Stimulated activated CD4-positive, alpha-beta T cell treated with anti-CD3 and anti-CD28 coated beads, TNF-alpha, amount 100 ng/mL, for 24 hours (primary cell): ENCODE results near the gene SYT12.

Experiments used
- DNase-seq, 3 experiments: peaks; one replicate each; pipeline ENCODE4 v3.0.0-alpha.2; 2020; ENCODE audit warnings: low read depth in 3 of 3

SYT12 gene

DNA sequence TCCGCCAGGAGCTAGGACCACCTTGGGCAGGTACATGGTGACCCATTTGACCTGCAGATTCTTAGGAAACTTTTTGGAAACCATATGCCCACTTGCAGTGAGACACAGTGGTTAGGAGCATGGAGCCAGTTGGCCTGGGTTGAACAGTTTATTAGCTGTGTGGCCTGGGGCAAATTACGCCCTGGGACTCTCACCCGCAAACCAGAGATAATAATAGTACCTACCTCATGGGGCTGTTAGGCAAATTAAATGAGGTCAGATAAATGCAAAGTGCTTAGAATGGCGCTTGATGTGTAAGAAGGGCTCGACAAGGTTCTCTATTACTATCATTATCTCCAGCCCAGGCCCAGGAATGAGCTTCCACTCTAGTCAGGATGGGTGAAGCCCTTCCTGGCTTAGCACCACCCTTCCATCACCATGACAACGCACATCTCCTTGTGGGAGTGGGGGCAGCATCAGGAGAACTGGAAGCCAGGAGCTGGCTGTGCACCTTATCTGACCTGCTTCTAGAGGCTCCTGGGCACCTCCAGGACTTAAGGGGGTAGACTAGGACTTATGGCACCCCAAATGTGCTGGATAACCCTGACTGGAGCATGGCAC lies 5.1 kb downstream of the SYT12 start:
- no peak for DNase-seq

DNA sequence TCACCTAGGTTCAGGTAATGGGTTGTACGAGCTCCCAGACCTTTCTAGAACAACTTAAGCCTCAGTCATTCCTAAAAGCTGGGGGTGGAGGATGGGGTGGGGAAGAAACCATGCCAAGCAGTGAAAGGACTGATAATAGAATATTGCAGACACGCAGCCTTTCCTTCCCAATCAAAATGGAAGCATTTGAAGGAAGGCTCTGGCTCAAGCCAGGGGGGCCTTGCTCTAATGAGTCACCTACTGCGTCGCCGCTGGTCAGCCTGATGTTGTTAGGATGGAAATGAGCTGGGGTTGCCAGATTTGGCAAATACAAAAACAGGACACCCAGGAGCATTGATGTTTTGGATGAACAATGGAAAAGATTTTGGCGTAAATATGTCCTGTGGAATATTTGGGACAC lies 6.2 kb downstream of the SYT12 start:
- no peak for DNase-seq

DNA sequence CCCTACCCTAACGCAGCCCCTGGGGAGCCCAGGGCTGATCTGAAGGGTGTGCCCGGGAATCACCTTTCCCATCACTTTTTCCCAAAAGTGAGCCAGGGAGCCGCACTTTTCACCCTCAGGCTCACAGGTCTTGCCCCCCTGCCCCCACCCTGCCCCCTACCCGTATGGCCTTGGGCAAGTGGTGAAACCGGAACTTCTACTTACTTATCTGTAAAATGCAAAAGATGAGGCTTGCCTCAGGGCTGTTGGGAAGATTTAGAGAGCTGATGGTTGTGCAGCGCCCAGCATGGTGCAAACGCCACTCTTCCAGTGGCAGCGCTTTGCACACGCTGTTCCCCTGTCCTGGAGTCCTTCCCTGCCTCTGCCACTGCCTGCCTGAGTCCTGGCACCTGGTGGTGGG lies 8.0 kb downstream of the SYT12 start:
- DNase-seq, result no peak

DNA sequence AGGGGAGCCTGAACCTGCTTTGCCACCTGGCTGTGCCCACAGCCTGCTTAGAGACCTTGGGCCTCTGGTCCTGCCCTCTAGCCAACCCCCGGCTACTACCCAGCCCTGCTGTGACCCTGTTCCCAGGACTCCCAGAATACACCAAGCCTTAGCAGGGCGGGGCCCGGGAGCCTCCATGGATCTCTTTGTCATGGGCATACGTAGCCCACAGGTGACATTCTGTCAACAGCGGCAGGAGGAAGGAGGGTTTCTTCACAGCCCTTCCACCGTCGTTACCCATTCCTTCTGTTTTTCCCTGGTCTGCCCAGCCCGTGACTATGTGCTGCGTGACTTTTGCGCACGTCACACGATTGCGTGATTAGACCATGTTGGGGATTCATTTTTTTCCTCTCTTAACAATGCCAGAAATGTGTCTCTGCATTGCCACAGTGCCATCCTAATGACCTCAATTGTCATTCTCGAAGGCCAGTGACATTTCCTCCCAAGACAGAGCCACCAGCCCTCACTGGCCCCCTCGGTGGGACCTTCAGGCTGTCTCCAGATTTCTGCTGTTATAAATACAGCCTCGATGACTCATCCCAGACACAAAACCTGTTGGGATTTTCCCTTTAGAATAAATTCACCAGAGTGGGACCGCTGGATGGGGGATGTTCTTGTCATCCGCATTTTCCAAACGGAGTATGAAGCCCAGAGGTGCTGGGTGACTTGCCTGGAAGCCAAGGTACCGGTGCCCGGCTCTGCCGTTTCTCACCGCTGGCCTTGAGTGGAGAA lies 9.0 kb downstream of the SYT12 start:
- no peak for DNase-seq

DNA sequence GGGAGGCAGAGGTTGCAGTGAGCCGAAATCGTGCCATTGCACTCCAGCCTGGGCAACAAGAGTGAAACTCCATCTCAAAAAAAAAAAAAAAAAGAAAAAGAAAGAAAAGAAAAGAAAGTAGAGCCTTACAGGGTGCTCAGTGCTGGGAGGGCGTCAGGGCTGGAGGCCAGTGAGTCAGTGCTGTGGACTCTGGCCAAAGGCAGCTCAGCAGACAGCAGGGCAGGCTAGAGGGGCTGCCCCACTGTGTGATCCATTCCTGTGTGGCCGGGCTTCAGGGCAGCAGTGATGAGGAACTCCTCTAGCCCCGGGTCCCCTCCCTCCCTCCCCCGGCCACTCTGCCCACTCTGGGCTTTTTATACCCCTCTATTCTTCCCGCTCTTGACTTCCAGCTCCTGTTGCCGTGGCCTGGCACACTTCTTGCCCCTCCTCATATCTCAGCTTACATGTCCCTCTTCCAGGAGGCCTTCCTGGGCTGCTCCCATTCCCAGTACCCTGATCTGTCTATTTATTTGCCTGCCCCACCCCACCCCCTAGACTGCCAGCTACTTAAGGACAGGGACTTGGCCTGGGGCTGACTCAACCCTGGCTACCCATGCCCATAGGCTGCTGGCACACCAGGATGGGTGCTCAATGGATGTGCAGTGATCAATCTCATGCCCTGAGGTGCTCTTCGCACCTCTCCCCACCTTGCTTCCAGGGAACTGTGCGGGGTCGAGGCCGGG lies 10.1 kb downstream of the SYT12 start:
- no peak for DNase-seq

DNA sequence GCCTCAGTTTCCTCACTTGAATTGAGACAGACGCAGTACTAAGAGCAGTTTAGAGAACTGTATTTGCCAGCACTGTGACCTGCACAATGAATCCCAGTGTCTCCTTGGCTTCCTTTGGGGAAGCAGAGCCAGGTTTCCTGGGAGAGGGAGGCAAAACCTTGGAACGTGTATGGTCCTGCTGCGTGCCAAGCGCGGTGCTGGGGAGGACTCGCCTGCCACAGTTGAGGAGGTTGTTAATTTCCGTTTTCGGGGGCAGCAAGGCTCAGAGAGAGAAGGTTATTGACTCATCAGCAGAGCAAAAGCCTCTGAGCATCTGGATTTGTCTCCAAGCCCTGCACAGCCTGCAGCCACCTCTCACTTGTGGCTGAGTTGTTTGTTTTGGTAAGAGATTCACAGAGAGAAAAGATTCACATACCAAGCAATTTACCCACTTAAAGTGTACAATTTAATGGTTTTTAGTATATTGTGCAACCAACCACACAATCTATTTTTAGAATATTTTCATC lies 10.8 kb downstream of the SYT12 start:
- DNase-seq, result no peak

DNA sequence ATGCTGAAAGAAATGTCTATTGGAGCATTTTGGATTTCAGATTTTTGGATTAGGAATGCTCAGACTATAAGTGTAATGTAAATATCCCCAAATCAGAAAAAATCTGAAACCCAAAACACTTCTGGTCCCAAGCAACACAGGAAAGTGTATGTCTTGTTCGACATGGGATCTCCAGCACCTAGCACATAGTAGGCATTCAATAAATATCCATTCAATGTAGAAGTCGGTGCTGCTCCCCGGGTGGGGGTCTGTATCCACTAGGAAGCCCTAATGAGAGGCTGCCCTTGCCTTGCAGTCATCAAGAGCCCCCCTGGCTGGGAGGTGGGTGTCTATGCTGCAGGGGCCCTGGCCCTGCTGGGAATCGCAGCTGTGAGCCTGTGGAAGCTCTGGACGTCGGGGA lies 11.4 kb downstream of the SYT12 start:
- DNase-seq, result no peak

DNA sequence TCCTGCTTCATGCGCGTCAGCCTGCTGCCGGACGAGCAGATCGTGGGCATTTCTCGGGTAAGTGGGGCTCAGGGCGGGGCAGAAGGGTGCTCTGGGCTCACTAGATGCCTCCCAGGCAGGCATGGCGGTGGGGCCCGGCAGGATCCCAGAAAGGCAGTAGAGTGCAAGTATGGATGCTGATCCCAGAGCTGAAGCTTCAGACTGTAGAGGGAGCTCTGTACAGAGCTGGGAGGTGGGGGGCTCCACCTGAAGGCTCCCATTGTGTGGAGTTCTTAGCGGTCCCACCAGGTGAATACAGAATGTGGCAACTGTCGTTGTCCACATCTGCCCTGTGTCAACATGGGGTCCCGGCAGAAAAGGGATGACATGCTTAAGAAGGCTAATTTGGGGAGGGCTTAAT lies 17.2 kb downstream of the SYT12 start:
- DNase-seq, result no peak

DNA sequence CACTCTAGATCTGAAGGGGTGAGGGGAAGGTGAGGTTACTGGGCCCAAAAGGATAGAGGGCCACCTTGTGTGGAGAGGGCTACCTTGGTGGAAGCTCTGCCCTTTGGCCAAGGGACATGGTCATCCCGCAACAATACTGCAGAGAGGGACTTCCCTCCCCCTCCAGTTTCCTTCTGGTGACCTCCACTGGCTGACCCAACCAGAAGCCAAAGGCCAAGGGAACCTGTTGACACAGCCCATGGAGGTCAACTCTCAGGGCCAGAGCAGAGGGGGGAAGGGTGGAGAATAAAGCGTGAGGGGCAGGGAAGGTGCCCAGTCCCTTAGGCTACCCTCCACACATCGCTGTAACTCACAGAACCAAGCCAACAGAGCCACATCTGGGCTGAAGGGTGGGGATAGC lies 18.7 kb downstream of the SYT12 start:
- DNase-seq, result no peak

DNA sequence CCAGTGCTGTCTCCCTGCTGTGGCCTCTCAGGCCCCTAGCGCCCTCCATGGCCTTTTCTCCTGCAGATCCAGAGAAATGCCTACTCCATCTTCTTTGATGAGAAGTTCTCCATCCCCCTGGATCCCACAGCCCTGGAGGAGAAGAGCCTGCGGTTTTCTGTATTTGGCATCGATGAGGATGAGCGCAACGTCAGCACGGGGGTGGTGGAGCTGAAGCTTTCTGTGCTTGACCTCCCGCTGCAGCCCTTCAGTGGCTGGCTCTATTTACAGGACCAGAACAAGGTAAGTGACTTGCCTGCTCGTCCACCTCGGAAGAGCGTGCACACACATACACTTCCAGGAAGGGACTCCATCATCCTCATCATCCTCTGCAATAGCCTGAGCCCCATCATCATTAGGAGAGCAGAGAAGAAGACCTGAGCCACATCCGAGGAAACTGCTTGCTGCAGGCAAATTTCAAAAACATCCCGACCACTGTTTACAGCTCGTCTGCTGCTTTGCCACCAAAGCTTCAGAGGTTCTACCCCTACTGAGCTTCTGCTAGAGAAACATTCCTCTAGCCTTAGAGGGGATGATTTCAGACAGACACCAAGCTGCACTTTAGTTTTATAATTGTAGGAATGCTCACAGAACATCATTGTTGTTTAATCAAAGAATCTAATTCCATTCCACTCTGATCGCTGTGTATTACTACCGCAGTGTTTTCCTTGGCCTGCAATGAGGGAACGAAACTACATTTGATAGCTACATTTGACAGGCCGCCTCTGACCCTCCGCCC lies 20.8 kb downstream of the SYT12 start:
- no peak for DNase-seq

DNA sequence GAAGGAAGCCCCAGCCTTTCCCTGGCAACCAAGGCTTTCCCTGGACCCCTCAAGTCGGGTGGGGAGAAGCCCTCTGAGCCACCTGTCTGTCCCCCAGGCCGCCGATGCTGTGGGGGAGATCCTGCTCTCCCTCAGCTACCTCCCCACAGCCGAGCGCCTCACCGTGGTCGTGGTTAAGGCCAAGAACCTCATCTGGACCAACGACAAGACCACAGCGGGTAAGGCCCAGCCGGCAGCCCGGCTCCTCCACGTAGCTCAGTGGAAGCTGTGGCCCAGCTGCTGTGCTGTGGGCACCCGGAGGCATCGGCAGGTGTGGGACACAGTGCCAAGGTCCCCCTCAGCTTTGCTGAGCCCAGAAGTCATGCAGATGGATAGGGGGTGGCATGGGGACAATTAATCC lies 21.6 kb downstream of the SYT12 start:
- DNase-seq, result no peak

DNA sequence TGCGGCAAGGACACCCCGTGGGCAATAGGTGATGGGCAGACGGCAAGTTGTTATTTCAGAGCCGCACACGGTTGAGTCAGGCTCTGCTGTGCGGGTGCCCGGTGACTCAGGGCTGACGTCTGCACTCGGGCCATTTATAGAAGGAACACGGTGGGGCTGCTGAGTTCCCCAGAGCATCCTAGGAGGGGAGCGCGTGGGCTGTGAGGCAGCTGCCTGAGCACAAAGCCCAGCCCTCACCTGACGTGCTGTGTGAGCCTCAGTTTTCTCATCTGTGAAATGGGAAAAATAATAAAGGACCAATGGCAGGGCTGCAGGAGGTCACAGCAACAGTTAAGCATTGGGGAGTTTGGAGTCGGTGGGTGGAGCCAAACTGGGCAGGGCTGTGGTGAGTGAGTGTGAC lies 22.4 kb downstream of the SYT12 start:
- DNase-seq, result no peak

DNA sequence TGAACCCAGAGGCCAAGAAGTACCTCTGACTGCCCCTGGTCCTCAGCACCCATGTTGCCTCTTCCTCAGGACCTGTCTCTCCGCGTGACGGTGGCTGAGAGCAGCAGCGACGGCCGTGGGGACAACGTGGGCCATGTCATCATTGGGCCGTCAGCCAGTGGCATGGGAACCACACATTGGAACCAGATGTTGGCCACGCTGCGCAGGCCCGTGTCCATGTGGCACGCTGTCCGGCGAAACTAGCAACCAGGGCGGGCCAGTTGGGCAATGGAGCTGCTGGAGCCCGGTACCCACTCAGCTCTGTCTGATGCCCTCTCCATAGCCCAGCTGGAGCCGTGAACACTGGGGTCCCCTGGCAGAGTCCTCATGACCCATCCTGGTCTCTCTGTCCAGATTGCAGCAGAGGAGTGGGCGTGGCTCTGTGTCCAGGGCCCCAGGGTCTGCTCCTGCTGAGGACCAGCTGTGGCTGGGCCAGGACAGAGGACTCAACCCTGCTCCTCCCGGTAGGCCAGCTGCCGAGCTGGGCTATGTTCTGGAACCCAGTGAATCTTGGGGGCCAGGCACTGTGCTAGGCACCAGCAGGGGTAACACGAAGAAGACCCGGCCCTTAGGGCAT lies 25.7 kb downstream of the SYT12 start:
- DNase-seq, result no peak

DNA sequence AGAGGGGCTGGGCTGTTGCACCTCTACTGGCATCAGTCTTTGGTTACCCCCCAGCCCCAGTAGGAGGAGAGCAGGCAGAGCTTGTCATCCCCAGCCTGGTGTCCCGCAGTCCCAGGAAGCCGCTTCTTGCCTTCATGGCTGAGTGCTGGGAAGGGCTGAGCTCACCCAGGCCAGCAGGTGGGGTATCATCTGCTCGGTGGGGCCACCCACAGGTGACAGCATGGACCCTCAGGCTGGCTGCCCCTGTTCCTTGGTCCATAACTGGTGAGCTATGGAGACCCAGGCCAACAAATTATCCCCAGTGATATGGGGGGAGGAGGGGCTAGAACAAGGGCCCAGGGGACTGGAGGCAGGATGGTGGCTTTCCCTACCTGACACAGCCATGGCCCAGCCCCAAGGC lies 27.2 kb downstream of the SYT12 start:
- DNase-seq, result no peak

DNA sequence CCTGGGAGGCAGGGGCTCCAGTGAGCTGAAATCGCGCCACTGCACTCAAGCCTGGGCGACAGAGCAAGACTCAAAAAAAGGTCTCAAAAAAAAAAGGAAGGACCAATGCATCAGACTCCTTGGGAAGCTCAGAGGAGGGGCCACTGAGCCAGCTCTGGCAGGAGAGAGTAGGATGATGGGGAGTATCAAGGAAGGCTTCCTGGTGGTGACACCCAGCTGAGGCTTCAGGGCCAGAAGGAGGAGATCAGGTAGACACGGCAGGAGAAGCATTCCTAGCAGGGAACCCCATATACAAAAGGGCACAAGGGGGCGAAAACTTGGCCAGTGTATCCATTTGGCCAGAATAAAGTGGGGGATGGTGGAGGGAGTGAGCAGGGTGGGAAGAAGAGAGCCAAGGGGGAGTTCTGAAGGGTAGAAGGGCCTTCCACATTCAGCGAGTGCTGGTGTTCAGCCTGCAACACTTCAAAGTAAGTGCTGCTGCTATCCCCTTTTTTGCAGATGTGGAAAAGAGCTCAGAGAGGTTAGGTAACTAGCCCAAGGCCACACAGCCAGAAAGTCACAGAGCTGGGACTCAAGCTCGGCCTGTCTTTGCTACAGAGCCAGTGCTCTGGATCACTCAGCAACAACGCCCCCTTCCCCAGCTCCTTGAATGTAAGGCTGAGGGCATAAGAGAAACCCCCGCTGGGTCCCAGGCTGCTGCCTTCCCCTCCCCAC lies 28.4 kb downstream of the SYT12 start:
- DNase-seq, result no peak

DNA sequence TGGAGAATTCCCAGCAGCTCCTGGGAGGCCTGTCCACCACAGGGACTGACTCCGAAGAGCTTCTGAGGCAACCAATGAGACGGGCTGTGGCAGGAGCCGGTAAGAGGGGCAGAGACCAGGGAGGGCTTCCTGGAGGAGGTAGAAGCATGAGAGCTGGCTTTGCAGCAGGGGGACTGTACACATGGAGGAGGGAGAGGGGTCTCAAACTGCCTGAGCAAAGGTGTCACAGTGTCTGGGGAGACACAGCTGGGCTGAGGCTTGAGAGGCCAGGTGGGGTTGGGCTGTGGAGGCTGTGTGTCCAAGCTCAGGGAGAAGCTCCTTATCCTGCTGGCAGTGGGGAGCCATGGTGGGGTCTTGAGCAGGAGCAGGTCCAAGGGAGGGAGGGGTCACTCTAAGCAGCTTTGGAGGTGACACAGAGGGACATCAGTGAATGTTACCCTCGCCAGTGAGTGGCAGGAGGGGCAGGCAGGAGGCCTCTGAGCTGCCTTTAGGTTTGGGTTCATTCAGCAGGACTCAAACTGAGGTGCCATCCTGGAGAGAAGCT lies 29.1 kb downstream of the SYT12 start:
- DNase-seq, result no peak

DNA sequence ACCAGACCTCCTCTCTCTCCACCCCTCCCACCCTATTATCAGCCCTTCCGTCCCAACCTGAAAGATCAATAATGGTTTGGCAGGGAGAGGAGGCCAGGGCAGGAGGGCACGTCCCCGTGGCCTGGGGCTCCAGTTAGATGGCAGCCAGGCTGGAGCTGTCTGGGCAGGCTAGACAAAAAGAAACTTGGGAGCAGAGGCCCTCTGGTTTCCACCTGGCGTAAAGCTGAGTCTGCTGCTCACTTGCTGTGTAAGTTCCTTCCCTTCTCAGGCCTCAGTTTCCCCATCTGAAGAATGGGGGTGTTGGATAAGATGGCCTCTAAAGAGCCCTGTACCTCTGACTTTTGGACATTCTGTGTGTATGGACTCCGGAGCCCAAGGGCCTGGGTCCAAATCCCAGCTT lies 30.0 kb downstream of the SYT12 start:
- no peak for DNase-seq

DNA sequence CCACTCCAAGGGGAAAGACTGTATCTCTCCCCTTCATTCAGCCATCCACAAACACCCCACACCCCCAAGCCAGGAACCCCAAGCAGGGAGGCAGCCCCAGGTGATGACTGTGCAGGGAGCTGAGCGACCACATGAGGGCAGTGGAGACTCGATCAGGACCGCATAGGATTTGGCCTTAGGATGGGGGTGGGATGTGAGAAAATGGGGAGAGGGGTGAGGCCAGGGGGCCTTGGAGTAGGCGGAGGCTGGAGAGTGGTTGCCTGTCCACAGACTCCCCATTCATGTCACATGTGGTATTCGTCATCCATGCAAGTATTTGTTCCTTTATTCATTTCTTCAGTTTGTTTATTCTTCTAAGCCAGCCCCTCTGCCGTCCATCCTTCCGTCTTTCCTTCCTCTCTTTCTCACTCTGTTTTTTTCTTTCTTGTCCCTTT lies 31.0 kb downstream of the SYT12 start:
- peak in 1 of 3 experiments; percentile 44 for DNase-seq

DNA sequence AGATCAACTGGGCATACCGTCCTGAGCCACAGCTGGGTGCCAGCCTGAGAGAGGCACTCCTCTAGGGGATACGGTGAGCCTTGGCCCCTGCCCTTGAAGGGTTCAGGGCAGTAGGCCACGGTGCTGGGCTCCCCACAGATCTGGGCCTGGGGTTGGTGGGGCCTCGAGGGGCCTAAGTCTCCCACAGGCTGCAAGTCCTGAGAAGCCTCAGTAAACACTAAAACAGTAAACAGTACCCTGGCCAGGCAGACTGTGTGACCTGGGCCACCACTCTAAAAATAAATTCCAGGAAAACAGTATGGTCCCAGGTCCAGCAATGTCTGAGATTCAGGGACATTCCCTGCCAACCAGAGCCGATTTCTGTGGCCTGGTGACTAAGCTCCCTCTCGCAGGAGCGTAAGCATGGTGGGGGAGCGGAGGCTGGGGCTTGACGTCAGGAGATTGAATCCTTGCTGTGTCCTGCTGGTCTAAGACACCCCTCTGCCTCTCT lies 31.5 kb downstream of the SYT12 start:
- no peak for DNase-seq

DNA sequence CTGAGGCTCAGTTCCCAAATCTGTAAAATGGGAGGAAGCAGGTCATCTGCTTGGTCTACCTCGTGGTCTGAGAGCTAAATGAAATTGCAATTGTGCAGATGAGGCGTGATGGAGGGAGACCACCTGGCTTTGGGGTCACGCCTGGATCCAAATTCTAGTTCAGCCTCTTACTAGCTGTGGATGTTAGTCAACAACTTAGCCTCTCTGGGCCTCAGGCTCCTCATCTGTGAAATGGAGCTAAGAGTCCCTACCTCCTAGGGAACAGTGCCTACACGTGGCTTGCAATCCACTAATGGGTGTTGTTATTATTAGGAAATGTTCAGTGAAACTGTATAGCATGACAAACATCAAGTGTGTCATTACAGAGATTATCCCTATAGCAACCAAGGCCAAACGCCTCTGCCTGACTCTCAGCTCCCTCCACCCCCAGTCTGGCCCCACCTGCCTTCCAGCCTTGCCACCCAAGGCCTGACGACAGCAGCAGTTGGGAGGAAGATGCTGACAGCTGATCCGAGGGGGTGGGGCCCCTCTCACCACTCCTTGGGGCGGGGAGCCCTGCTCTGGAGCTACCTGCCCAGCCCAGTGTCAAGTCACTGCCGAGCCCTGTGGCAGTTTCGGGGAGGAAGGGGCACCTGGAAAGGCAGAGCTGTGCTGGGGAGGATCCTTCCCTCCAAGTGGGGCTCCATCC lies 32.0 kb downstream of the SYT12 start:
- peak in 1 of 3 experiments; percentile 31 for DNase-seq
